Gastrocnemius medialis (tissue), 4 donors: Measurements from ENCODE around the gene SPATA24. TPM values are rescaled to one million over a fixed set of nuclear protein-coding genes. Genes with fewer than 3 reads are reported as not detected.

Source experiments
- ATAC-seq, 2 donors: fragments of 150-250 bp; one replicate each; pipeline ENCODE4 v1.9.1; 2016
- DNase-seq, 2 donors: peaks; one replicate each; pipeline ENCODE4 v3.0.0-alpha.2; 2019
- H3K27ac ChIP-seq, 4 donors: fragments of 200-600 bp; sonication (generic); 1 replicate in 1 of 4; 2 replicates in 3 of 4; pipeline ENCODE4 v1.5.1; 2016 to 2018; ENCODE audit warnings: mild to moderate bottlenecking in 2 of 4, moderate library complexity in 1 of 4
- H3K27me3 ChIP-seq, 3 donors: fragments of 200-600 bp; sonication (generic) in 2 of 3; 1 replicate in 1 of 3; 2 replicates in 2 of 3; pipeline versions ENCODE4 v1.5.1 to v1.6.0; 2016 to 2019; ENCODE audit warnings: mild to moderate bottlenecking in 1 of 3, moderate library complexity in 1 of 3
- H3K36me3 ChIP-seq, 2 donors: fragments of 200-600 bp; sonication (generic) in 1 of 2; one replicate each; pipeline ENCODE4 v1.5.1; 2017 to 2018
- H3K4me1 ChIP-seq, 2 donors: fragments of 200-600 bp; sonication (generic) in 1 of 2; one replicate each; pipeline ENCODE4 v1.5.1; 2016 to 2017; ENCODE audit warnings: mild to moderate bottlenecking in 2 of 2
- H3K4me3 ChIP-seq, 4 donors: fragments of 200-600 bp; sonication (generic) in 3 of 4; 1 replicate in 1 of 4; 2 replicates in 3 of 4; pipeline ENCODE4 v1.5.1; 2016 to 2019; ENCODE audit warnings: mild to moderate bottlenecking in 2 of 4
- H3K9me3 ChIP-seq, 3 donors: fragments of 200-600 bp; sonication (generic) in 2 of 3; 1 replicate in 1 of 3; 2 replicates in 2 of 3; pipeline ENCODE4 v1.5.1; 2016 to 2019
- POLR2A ChIP-seq, 2 donors: fragments of 450-650 bp; IDR thresholded peaks; one replicate each; pipeline ENCODE4 v1.6.1; 2017; ENCODE audit warnings: antibody characterized with exemption in 2 of 2, mild to moderate bottlenecking in 2 of 2, moderate library complexity in 2 of 2
- in situ Hi-C, 4 donors: fragments of 200-750 bp; cut with MboI; loops; one replicate each; pipeline versions ENCODE4 v1.15.0 to v1.8.0; 2017; ENCODE audit warnings: low sequenced_read_pairs in 4 of 4
- intact Hi-C: fragments of 100-400 bp; cut with DNase I; formaldehyde crosslinking; loops from one replicate; pipeline ENCODE4 v1.15.1; 2023; ENCODE audit warnings: low total_unique reads
- total RNA-seq, 4 donors: library from RNA; depleted of rRNA; stranded (reverse); fragments of >200 nt; gene quantifications; one replicate each; pipeline versions ENCODE4 v1.1.0 to v1.2.3, GENCODE V29; 2016
- TF ChIP-seq, protein P1 (sequence below), 5 experiments: fragments of 450-650 bp in 3 of 5; fragments of 200-600 bp in 2 of 5; sonication (generic) in 2 of 5; IDR thresholded peaks in 4 of 5; conservative IDR thresholded peaks in 1 of 5; 1 replicate in 4 of 5; 2 replicates in 1 of 5; pipeline ENCODE4 v1.5.1; 2016 to 2019; ENCODE audit warnings: antibody characterized with exemption in 5 of 5, mild to moderate bottlenecking in 3 of 5, moderate library complexity in 3 of 5

The SPATA24 gene
- total RNA-seq, 4 donors from 2014 or later = 6.8 to 24.1 (median 12.5) TPM

DNA sequence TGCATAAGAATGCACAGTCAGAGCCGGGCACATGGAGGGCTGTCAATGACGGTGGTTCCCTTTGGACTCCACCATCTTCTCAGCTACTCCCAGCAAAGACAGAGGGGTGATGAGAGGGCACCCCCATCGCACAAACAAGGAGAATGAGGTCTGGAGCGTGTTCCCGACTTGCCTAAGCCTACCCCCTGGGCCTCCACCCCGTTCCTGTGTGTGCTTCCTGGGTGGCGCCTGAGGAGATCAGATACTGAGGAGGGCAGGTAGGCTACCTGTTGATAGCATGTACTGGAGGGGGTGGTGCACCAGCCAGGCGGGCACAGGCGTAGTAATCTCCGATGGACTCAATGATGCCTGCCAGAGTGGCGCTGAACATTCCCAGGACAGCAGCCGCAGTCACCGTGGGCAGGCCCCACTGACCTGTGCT, 24.9 kb downstream of the SPATA24 start:
- no peaks in the 10 kb centered on the region for H3K27me3 ChIP-seq
- in situ Hi-C loops (no loop called here), intact Hi-C loops (no loop called here)
- H3K4me3 ChIP-seq = no peak overlapping the region
- no peak overlapping the region for H3K27ac ChIP-seq
- TF ChIP-seq, protein P1, sequence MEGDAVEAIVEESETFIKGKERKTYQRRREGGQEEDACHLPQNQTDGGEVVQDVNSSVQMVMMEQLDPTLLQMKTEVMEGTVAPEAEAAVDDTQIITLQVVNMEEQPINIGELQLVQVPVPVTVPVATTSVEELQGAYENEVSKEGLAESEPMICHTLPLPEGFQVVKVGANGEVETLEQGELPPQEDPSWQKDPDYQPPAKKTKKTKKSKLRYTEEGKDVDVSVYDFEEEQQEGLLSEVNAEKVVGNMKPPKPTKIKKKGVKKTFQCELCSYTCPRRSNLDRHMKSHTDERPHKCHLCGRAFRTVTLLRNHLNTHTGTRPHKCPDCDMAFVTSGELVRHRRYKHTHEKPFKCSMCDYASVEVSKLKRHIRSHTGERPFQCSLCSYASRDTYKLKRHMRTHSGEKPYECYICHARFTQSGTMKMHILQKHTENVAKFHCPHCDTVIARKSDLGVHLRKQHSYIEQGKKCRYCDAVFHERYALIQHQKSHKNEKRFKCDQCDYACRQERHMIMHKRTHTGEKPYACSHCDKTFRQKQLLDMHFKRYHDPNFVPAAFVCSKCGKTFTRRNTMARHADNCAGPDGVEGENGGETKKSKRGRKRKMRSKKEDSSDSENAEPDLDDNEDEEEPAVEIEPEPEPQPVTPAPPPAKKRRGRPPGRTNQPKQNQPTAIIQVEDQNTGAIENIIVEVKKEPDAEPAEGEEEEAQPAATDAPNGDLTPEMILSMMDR (IDR thresholded peaks at IDR 0.05 in 4 of 5, conservative IDR thresholded peaks at IDR 0.05 in 1 of 5) = no peak
- TF ChIP-seq POLR2A (IDR thresholded peaks at IDR 0.05) = no peak
- H3K9me3 ChIP-seq = no peaks in the 10 kb centered on the region
- H3K4me1 ChIP-seq = peaks cover 5 to 8% of the 10 kb centered on the region in 2 donors
- no peaks in the 10 kb centered on the region for H3K36me3 ChIP-seq
- DNase-seq (no peak), ATAC-seq (no peak)

DNA sequence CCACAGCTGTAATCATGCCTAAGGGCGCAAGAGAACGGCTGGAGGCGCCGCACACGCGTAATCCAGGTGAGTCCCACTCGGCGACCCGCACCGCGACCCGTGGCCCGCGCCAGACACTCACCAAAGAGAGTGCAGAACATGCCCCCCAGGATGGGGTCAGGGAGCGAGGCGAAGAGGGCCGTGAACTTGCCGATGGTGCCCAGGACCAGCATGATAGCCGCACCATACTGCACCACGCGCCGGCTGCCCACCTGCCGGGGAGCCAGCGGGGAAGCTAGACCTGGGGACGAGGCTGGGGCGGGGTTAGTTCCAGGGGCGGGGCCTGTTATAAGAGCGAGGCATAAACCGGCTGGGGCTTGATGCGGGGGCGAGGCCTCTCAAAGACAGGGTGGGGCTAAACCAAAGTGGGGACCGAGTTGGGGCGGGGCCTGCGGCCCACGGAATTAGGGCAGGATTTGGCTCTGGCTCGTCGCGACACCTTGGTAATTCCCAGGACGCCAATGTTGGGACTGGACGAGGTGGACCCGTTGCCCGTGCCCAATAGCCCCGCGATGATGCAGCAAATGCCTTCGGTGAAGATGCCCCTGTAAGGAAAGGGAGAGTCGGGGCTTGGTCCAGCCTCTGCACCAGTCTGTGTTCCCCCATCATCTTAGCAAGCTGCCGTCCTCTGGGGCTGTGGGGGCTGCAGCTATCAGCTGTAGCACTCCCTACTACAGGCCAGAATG, 25.6 kb downstream of the SPATA24 start:
- TF ChIP-seq, protein P1 (IDR thresholded peaks at IDR 0.05 in 4 of 5, conservative IDR thresholded peaks at IDR 0.05 in 1 of 5) = no peak
- no peak for TF ChIP-seq POLR2A (IDR thresholded peaks at IDR 0.05)
- DNase-seq (no peak), ATAC-seq (no peak)
- intact Hi-C loops = no loop called here
- no peaks in the 10 kb centered on the region for H3K9me3 ChIP-seq
- in situ Hi-C loops = no loop called here
- no peak overlapping the region for H3K27ac ChIP-seq
- H3K27me3 ChIP-seq = no peaks in the 10 kb centered on the region
- peaks cover 10 to 14% of the 10 kb centered on the region in 2 donors for H3K4me1 ChIP-seq
- no peak overlapping the region for H3K4me3 ChIP-seq
- H3K36me3 ChIP-seq = no peaks in the 10 kb centered on the region

DNA sequence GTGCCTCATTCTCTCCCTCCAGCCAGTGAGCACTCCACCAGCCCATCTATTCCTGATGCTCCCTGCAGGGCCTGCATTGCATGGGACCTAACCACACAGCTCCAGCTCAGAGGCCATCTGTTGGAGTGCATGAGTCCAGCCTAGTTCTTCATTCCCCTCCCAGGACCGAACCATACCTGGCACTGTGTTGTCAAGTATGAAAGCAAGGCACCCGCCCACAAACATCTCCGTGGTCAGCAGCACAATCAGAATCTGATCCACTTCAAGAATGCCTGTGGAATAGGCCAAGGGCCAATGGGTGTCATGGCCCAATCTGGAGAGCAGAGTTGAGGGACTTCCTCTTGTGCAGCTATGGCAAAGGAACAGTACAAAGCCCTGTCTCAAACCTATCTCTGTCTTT, 26.7 kb downstream of the SPATA24 start:
- Histone ChIP-seq H3K4me3 (no peak overlapping the region), H3K36me3 (peaks cover 0 to 1% of the 10 kb centered on the region in 2 donors), H3K27me3 (no peaks in the 10 kb centered on the region), H3K4me1 (peaks cover 14 to 22% of the 10 kb centered on the region in 2 donors), H3K9me3 (no peaks in the 10 kb centered on the region), H3K27ac (no peak overlapping the region)
- in situ Hi-C loops (no loop called here), intact Hi-C loops (no loop called here)
- no peak for ATAC-seq
- DNase-seq = no peak
- TF ChIP-seq, protein P1 (IDR thresholded peaks at IDR 0.05 in 4 of 5, conservative IDR thresholded peaks at IDR 0.05 in 1 of 5) = no peak
- TF ChIP-seq POLR2A (IDR thresholded peaks at IDR 0.05) = no peak

DNA sequence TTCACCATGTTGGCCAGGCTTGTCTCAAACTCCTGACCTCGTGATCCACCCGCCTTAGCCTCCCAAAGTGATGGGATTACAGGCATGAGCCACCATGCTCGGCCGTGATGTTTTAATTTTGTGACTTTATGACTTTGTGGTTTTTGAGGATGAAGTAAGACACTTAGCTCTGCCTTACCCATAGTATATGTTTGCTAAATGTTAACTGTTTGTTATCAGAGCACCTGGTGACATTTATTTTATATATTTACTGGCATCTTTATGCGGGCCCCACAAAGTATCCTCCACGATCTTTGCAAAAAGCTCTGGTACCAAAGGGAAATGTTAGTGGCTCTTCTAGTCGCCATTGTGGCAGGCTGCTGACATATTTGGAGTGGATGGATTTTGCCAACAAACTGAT, 27.5 kb downstream of the SPATA24 start:
- no peak for TF ChIP-seq POLR2A (IDR thresholded peaks at IDR 0.05)
- TF ChIP-seq, protein P1 (IDR thresholded peaks at IDR 0.05 in 4 of 5, conservative IDR thresholded peaks at IDR 0.05 in 1 of 5) = no peak
- in situ Hi-C loops = no loop called here
- Histone ChIP-seq H3K27me3 (no peaks in the 10 kb centered on the region), H3K4me1 (peaks cover 14 to 25% of the 10 kb centered on the region in 2 donors), H3K27ac (no peak overlapping the region), H3K4me3 (no peak overlapping the region), H3K36me3 (peaks cover 0 to 10% of the 10 kb centered on the region in 2 donors), H3K9me3 (no peaks in the 10 kb centered on the region)
- DNase-seq (no peak), ATAC-seq (no peak)
- intact Hi-C loops = no loop called here
